Parathyroid adenoma (tissue), 2 donors: ENCODE results near the gene KRTAP10-5.

Source experiments
- H2AFZ ChIP-seq: fragments of 300-600 bp; sonication (generic); one replicate; pipeline ENCODE4 v1.7.0; 2017; ENCODE audit warnings: antibody characterized with exemption, mild to moderate bottlenecking
- H3K27ac ChIP-seq: fragments of 300-600 bp; sonication (generic); one replicate; pipeline ENCODE4 v1.7.0; 2017
- H3K27me3 ChIP-seq: fragments of 300-600 bp; sonication (generic); one replicate; pipeline ENCODE4 v1.7.0; 2017; ENCODE audit warnings: low read length; ENCODE audit not compliant: control insufficient read depth, insufficient read depth
- H3K36me3 ChIP-seq: fragments of 300-600 bp; sonication (generic); one replicate; pipeline ENCODE4 v1.7.0; 2017; ENCODE audit warnings: low read length; ENCODE audit not compliant: control insufficient read depth, insufficient read depth
- H3K4me1 ChIP-seq: fragments of 300-600 bp; sonication (generic); one replicate; pipeline ENCODE4 v1.7.0; 2017; ENCODE audit warnings: control low read depth
- H3K4me2 ChIP-seq: fragments of 300-600 bp; sonication (generic); one replicate; pipeline ENCODE4 v1.7.0; 2017; ENCODE audit warnings: low read length
- H3K4me3 ChIP-seq: fragments of 300-600 bp; sonication (generic); one replicate; pipeline ENCODE4 v1.7.0; 2017; ENCODE audit warnings: low read depth, low read length
- H3K79me2 ChIP-seq: fragments of 300-600 bp; sonication (generic); one replicate; pipeline ENCODE4 v1.7.0; 2017; ENCODE audit warnings: control low read depth
- H3K9ac ChIP-seq: fragments of 300-600 bp; sonication (generic); one replicate; pipeline ENCODE4 v1.7.0; 2017; ENCODE audit warnings: mild to moderate bottlenecking
- H3K9me3 ChIP-seq: fragments of 300-600 bp; sonication (generic); one replicate; pipeline ENCODE4 v1.7.0; 2017; ENCODE audit warnings: low read length; ENCODE audit not compliant: control insufficient read depth
- TF ChIP-seq, protein P1 (sequence below): fragments of 300-600 bp; sonication (generic); IDR thresholded peaks from one replicate; pipeline ENCODE4 v1.7.0; 2017; ENCODE audit warnings: antibody characterized with exemption, mild to moderate bottlenecking
- donor health status: primary hyperparathyroidism.

Gene KRTAP10-5

DNA sequence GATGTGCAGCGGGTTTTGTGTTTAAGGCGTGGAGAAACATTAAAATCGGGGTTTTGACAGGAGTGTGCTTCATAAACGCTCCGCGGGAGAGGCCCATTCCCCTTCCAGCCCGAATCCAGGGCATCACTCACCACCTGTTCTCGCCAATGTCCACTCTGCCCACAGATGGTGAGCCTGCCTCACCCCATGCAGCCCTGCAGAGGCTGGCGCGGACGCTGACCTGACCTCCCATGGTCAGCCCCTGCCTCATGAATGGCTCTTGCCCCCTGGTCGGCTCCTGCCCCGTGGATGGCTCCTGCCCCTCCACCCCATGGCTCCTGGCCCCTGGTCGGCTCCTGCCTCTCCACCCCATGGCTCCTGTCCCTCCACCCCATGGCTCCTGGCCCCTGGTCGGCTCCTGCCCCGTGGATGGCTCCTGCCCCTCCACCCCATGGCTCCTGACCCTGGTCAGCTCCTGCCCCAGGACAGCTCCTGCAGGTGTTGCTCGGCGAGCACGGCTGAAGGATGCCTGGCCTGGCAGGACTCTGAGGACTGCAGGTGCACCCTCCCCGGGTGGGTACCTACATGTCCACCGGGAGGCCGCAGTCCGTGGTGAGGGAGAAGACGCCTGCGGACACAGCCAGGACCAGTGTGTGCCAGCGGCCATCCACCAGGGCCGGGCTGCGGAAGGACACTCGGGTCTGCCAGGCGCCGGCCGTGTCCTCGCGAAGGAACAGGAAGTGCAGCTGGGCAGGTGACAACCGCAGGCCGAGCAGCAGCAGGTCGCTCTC, 47.1 kb downstream of the KRTAP10-5 start:
- H3K79me2 ChIP-seq, result no peaks in the 10 kb centered on the region
- TF ChIP-seq, protein P1, sequence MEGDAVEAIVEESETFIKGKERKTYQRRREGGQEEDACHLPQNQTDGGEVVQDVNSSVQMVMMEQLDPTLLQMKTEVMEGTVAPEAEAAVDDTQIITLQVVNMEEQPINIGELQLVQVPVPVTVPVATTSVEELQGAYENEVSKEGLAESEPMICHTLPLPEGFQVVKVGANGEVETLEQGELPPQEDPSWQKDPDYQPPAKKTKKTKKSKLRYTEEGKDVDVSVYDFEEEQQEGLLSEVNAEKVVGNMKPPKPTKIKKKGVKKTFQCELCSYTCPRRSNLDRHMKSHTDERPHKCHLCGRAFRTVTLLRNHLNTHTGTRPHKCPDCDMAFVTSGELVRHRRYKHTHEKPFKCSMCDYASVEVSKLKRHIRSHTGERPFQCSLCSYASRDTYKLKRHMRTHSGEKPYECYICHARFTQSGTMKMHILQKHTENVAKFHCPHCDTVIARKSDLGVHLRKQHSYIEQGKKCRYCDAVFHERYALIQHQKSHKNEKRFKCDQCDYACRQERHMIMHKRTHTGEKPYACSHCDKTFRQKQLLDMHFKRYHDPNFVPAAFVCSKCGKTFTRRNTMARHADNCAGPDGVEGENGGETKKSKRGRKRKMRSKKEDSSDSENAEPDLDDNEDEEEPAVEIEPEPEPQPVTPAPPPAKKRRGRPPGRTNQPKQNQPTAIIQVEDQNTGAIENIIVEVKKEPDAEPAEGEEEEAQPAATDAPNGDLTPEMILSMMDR, result no peak
- H3K27ac ChIP-seq, result no peak overlapping the region
- H3K4me2 ChIP-seq, result no peak overlapping the region
- H2AFZ ChIP-seq, result no peak overlapping the region
- no peak overlapping the region for H3K9ac ChIP-seq
- no peak overlapping the region for H3K4me3 ChIP-seq
- no peaks in the 10 kb centered on the region for H3K36me3 ChIP-seq
- no peaks in the 10 kb centered on the region for H3K4me1 ChIP-seq
- no peaks in the 10 kb centered on the region for H3K27me3 ChIP-seq
- H3K9me3 ChIP-seq, result no peaks in the 10 kb centered on the region

- Histone ChIP-seq H3K36me3 (no peaks in the 10 kb centered on the region), H2AFZ (no peak overlapping the region), H3K27ac (no peak overlapping the region), H3K9me3 (no peaks in the 10 kb centered on the region), H3K4me2 (no peak overlapping the region), H3K27me3 (no peaks in the 10 kb centered on the region), H3K9ac (no peak overlapping the region), H3K79me2 (no peaks in the 10 kb centered on the region), H3K4me3 (no peak overlapping the region), H3K4me1 (no peaks in the 10 kb centered on the region)
- TF ChIP-seq, protein P1, result no peak
Measured at GRCh38 chr21:44532712-44533111, 47.7 kb downstream of the KRTAP10-5 start.

DNA sequence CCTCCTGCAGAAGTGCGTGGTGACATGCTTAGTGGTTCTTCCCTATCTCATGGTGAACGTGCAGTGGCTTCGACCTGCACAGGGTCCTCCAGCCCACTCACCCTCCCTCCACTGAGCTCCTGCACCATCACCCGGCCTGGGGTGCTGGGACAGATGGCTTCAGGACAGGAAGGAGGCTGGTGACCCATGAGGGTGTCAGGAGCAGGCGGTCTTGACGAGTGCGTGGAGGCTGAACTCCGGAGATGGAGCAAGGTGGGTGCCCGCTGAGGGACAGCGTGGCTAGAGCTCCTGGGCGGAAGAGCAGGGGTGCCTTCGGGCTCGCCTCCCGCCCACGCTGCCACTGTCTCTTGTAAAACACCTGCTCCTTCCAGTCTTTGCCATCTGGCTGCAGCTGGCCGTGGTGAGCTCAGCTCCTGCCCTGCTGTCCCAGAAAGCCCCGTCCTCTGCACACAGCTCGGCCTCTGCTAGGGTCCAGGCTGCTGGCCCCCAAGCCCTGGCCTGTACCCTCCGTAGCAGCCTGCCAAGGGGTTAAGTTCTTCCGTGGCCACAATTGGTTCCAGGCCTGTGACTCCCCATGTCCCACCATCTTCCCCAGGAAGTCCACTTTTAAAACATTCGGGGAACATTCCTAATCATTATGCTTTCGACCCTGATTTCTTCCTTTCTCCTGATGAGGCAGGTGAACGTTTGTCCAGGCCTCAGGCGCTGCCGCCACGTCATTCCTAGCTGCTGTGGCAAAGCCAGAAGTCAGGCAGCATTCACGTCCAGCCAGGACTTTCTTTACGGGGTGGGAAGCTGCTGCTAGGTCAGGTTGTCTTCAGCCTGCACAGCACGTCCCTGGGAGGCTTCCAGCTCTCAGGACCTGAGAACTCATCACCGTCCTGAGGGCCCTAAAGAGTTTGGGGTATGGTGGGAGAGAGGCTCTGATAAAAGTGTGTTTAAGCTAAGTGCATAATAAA, 48.5 kb downstream of the KRTAP10-5 start:
- Histone ChIP-seq H3K4me2 (no peak overlapping the region), H3K9ac (no peak overlapping the region), H2AFZ (no peak overlapping the region), H3K9me3 (no peaks in the 10 kb centered on the region), H3K27ac (no peak overlapping the region), H3K27me3 (no peaks in the 10 kb centered on the region), H3K4me3 (no peak overlapping the region), H3K36me3 (no peaks in the 10 kb centered on the region), H3K79me2 (no peaks in the 10 kb centered on the region), H3K4me1 (no peaks in the 10 kb centered on the region)
- TF ChIP-seq, protein P1, result no peak

DNA sequence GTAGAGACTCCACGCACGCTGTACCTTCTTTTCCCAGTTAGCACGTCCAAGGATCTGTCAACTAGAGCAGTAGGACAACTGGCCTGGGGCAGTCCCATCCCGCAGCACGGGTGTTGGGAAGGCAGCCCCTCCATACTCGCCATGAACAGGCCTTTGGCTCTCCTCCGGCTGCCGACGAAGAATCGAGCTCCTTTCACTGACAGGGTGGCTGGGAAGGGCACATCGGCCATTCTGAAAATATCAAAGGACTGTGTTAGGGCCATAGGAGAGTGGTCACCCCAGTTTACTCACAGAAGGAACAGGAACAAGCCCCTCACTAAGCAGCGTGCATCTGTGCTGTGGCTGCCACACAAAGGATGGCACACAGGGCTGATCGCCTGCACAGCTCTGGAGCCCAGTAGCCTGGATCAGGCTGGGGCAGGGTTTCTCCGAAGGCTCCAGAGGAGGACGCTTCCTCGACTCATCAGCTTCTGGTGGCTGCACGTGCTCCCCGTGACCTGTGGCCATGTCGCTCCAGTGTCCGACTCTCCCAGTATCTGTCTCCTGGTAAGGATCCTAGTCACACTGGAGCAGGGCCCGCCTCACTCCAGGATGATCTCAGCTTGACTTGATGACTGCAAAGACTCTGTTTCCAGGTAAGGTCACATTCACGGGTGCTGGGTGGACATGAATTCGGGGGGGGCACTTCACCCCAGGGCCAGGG, 49.4 kb downstream of the KRTAP10-5 start:
- Histone ChIP-seq H3K27ac (no peak overlapping the region), H3K79me2 (no peaks in the 10 kb centered on the region), H3K9ac (no peak overlapping the region), H3K9me3 (no peaks in the 10 kb centered on the region), H3K27me3 (no peaks in the 10 kb centered on the region), H3K4me2 (no peak overlapping the region), H2AFZ (no peak overlapping the region), H3K36me3 (no peaks in the 10 kb centered on the region), H3K4me1 (no peaks in the 10 kb centered on the region), H3K4me3 (no peak overlapping the region)
- TF ChIP-seq, protein P1, result no peak
